ENCODE measurements around the gene EYA2.

Gene EYA2

GRCh38 chr20:47013606-47014005, 119.0 kb downstream of the EYA2 start:
- Mint-ChIP-seq H3K9me3 (no peaks in the 10 kb centered on the region), H3K4me3 (no peak overlapping the region), H3K4me1 (ENCODE audit: low read depth) (peaks cover 20% of the 10 kb centered on the region), H3K36me3 (ENCODE audit: low read depth) (no peaks in the 10 kb centered on the region), H3K27me3 (ENCODE audit: low read depth) (peaks cover 17% of the 10 kb centered on the region), H3K27ac (no peak overlapping the region)
- DNase-seq (ENCODE audit: low spot score) = no peak

DNA sequence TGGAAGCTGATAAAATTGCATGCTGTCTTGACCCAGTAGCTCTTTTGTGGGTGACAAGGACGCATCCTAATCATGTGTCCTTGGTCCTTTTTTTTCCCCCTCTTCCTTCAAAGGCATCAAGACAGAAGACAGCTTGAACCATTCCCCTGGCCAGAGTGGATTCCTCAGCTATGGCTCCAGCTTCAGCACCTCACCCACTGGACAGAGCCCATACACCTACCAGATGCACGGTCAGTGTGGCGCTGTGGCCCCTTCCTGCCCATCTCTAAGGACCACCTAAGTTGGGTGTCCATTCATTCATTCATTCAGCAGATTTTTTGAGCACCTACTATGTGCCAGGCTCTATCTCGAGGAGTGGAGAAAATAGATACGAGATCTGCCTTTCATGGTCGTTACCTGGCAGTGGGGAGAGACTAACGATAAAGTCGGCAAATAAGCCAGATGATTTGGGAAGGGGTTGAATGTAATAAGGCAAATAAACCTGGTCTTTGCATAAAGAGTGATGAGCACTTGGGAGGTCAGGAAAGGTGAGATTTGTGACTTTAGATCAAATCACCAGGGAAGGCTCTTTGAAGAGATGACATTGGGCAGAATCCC, 121.5 kb downstream of the EYA2 start:
- Mint-ChIP-seq H3K27ac (no peak overlapping the region), H3K4me3 (no peak overlapping the region)

GRCh38 chr20:47018381-47018780, 123.7 kb downstream of the EYA2 start:
- Mint-ChIP-seq H3K27ac (no peak overlapping the region), H3K9me3 (no peaks in the 10 kb centered on the region), H3K4me1 (ENCODE audit: low read depth) (peaks cover 5% of the 10 kb centered on the region), H3K36me3 (ENCODE audit: low read depth) (no peaks in the 10 kb centered on the region), H3K27me3 (ENCODE audit: low read depth) (peaks cover 9% of the 10 kb centered on the region), H3K4me3 (no peak overlapping the region)
- no peak for DNase-seq (ENCODE audit: low spot score)

More for the DNA sequence above, 121.5 kb downstream of the EYA2 start:
- H3K9me3 Mint-ChIP-seq = no peaks in the 10 kb centered on the region
- no peaks in the 10 kb centered on the region for H3K36me3 Mint-ChIP-seq (ENCODE audit: low read depth)
- peaks cover 20% of the 10 kb centered on the region for H3K4me1 Mint-ChIP-seq (ENCODE audit: low read depth)
- no peak for DNase-seq (ENCODE audit: low spot score)
- H3K27me3 Mint-ChIP-seq (ENCODE audit: low read depth) = peaks cover 17% of the 10 kb centered on the region

GRCh38 chr20:47019121-47019824, 124.6 kb downstream of the EYA2 start:
- H3K27me3 Mint-ChIP-seq (ENCODE audit: low read depth) = peaks cover 11% of the 10 kb centered on the region
- H3K36me3 Mint-ChIP-seq (ENCODE audit: low read depth) = no peaks in the 10 kb centered on the region
- no peak overlapping the region for H3K4me3 Mint-ChIP-seq
- H3K4me1 Mint-ChIP-seq (ENCODE audit: low read depth) = peaks cover 1% of the 10 kb centered on the region
- no peak overlapping the region for H3K27ac Mint-ChIP-seq
- H3K9me3 Mint-ChIP-seq = no peaks in the 10 kb centered on the region
- DNase-seq (ENCODE audit: low spot score) = no peak

- no peak for DNase-seq (ENCODE audit: low spot score)
- no peaks in the 10 kb centered on the region for H3K9me3 Mint-ChIP-seq
- no peak overlapping the region for H3K27ac Mint-ChIP-seq
- H3K36me3 Mint-ChIP-seq (ENCODE audit: low read depth) = no peaks in the 10 kb centered on the region
- H3K4me1 Mint-ChIP-seq (ENCODE audit: low read depth) = no peaks in the 10 kb centered on the region
- no peak overlapping the region for H3K4me3 Mint-ChIP-seq
- peaks cover 8% of the 10 kb centered on the region for H3K27me3 Mint-ChIP-seq (ENCODE audit: low read depth)
Observed at GRCh38 chr20:47020231-47020630, 125.6 kb downstream of the EYA2 start.

DNA sequence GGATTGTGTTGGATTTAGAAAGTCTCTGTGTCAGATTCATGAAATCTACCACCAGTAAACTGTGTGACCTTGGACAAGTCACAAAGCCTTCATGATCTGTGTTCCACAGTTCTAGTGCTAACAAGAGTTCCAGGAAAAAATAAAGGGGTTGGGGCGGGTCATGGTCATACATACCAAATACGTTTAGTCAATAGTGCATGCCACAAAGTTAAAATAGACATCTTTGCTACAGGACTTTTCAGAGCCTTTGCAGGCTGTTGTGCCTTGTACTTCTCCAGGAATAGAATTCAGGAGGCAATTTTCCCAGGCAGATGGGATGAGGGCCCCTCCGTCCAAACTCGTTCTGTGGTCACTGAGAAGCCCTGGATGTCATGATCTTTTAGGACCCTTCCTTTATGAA, 127.2 kb downstream of the EYA2 start:
- Mint-ChIP-seq H3K4me1 (ENCODE audit: low read depth) (no peaks in the 10 kb centered on the region), H3K27ac (no peak overlapping the region)

GRCh38 chr20:47024461-47024937, 129.9 kb downstream of the EYA2 start:
- no peaks in the 10 kb centered on the region for H3K4me1 Mint-ChIP-seq (ENCODE audit: low read depth)
- H3K9me3 Mint-ChIP-seq = peaks cover 4% of the 10 kb centered on the region
- peaks cover 7% of the 10 kb centered on the region for H3K27me3 Mint-ChIP-seq (ENCODE audit: low read depth)
- DNase-seq (ENCODE audit: low spot score) = no peak
- H3K36me3 Mint-ChIP-seq (ENCODE audit: low read depth) = no peaks in the 10 kb centered on the region
- no peak overlapping the region for H3K27ac Mint-ChIP-seq
- no peak overlapping the region for H3K4me3 Mint-ChIP-seq

More for the DNA sequence above, 127.2 kb downstream of the EYA2 start:
- H3K4me3 Mint-ChIP-seq = no peak overlapping the region
- no peaks in the 10 kb centered on the region for H3K36me3 Mint-ChIP-seq (ENCODE audit: low read depth)
- H3K9me3 Mint-ChIP-seq = no peaks in the 10 kb centered on the region
- peaks cover 7% of the 10 kb centered on the region for H3K27me3 Mint-ChIP-seq (ENCODE audit: low read depth)
- no peak for DNase-seq (ENCODE audit: low spot score)

DNA sequence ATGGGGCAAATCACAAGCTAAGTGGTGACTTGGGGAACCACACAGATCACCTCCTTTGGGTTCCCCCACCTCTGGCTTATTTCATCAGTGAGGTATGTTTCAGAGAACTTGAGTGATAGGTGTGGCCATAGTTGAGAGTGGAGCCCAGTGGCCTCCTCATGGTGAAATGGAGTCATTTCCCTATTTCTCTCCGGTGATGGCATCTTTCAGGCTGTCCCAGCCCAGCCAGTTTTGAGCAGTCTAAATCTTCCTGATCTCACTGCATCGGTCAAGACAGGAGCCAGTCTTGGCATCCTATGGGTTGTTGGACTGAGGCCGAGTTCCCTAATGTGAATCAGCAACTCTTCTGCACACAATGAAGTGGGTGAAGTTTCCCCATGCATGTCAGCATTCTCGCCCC, 132.4 kb downstream of the EYA2 start:
- no peaks in the 10 kb centered on the region for H3K36me3 Mint-ChIP-seq (ENCODE audit: low read depth)
- H3K9me3 Mint-ChIP-seq = peaks cover 4% of the 10 kb centered on the region
- no peak overlapping the region for H3K27ac Mint-ChIP-seq
- no peaks in the 10 kb centered on the region for H3K4me1 Mint-ChIP-seq (ENCODE audit: low read depth)
- peaks cover 10% of the 10 kb centered on the region for H3K27me3 Mint-ChIP-seq (ENCODE audit: low read depth)
- no peak overlapping the region for H3K4me3 Mint-ChIP-seq
- no peak for DNase-seq (ENCODE audit: low spot score)

DNA sequence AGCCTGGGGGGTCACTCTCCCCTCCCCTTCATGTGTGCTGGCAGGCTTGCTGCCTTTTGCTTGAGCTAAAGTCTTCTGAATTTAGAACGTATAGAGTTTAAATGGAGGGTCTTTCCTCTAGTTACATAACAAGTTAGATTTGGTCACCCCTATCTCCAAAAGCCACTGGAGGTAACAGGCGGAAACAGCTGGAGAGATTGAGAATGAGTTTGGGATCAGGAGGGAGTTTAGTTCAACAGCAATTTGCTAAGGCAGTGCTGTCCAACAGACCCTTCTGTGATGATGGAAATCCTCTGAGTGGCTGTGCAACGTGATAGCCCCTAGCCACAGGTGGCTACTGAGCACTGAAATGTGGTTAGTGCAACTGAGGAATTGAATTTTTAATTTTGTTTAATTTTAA, 132.8 kb downstream of the EYA2 start:
- peaks cover 13% of the 10 kb centered on the region for H3K27me3 Mint-ChIP-seq (ENCODE audit: low read depth)
- peaks cover 4% of the 10 kb centered on the region for H3K9me3 Mint-ChIP-seq
- H3K27ac Mint-ChIP-seq = no peak overlapping the region
- DNase-seq (ENCODE audit: low spot score) = no peak
- H3K36me3 Mint-ChIP-seq (ENCODE audit: low read depth) = no peaks in the 10 kb centered on the region
- no peak overlapping the region for H3K4me3 Mint-ChIP-seq
- H3K4me1 Mint-ChIP-seq (ENCODE audit: low read depth) = no peaks in the 10 kb centered on the region

DNA sequence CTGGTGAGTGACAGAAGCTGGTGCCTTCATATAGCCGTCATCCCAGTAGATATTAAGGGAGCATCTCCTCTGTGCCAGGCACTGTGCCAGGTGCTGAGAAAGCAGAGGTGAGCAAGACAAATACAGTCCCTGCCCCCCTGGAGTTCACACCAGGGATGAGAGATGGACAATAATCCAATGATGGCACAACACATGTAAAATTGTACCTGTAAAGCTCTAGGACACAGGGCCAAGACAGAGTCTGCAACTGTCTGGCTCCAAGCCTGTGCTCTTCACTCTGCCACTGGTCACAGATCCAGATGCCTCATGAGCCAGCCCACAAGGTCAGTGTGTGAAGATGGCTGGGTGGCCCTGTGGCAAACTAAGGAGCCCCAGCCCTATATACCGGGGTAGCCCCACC, 133.8 kb downstream of the EYA2 start:
- Mint-ChIP-seq H3K36me3 (ENCODE audit: low read depth) (no peaks in the 10 kb centered on the region), H3K4me1 (ENCODE audit: low read depth) (no peaks in the 10 kb centered on the region), H3K27ac (no peak overlapping the region), H3K9me3 (peaks cover 4% of the 10 kb centered on the region), H3K27me3 (ENCODE audit: low read depth) (peaks cover 13% of the 10 kb centered on the region), H3K4me3 (no peak overlapping the region)
- no peak for DNase-seq (ENCODE audit: low spot score)

DNA sequence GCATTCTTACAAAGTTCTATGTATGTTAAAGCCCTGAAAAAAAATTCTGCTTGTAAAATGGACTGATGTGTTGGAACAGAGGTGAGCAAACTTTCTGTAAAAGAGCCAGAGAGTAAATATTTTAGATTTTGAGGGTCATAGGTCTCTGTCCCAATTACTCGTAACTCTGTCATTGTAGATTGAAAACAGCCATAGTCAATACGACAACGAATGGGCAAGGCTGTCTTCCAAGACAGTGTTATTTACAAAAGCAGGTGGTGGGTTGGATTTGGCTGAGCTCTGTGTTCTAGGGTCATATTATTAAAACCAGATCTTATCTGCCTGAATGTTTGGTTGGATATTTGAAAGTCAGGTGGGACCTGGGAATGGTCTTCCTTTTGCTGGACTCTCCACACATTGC, 135.2 kb downstream of the EYA2 start:
- DNase-seq (ENCODE audit: low spot score) = no peak
- H3K4me1 Mint-ChIP-seq (ENCODE audit: low read depth) = no peaks in the 10 kb centered on the region
- no peak overlapping the region for H3K27ac Mint-ChIP-seq
- H3K4me3 Mint-ChIP-seq = no peak overlapping the region
- peaks cover 4% of the 10 kb centered on the region for H3K9me3 Mint-ChIP-seq
- H3K36me3 Mint-ChIP-seq (ENCODE audit: low read depth) = no peaks in the 10 kb centered on the region
- H3K27me3 Mint-ChIP-seq (ENCODE audit: low read depth) = peaks cover 13% of the 10 kb centered on the region

- Mint-ChIP-seq H3K27me3 (ENCODE audit: low read depth) (peaks cover 10% of the 10 kb centered on the region), H3K4me3 (no peak overlapping the region), H3K4me1 (ENCODE audit: low read depth) (no peaks in the 10 kb centered on the region), H3K36me3 (ENCODE audit: low read depth) (no peaks in the 10 kb centered on the region), H3K27ac (no peak overlapping the region), H3K9me3 (peaks cover 4% of the 10 kb centered on the region)
- DNase-seq (ENCODE audit: low spot score) = no peak
Observed at GRCh38 chr20:47030271-47030810, 135.7 kb downstream of the EYA2 start.

GRCh38 chr20:47031004-47031403, 136.4 kb downstream of the EYA2 start:
- Mint-ChIP-seq H3K27ac (no peak overlapping the region), H3K9me3 (peaks cover 4% of the 10 kb centered on the region), H3K4me1 (ENCODE audit: low read depth) (no peaks in the 10 kb centered on the region), H3K36me3 (ENCODE audit: low read depth) (no peaks in the 10 kb centered on the region), H3K4me3 (no peak overlapping the region), H3K27me3 (ENCODE audit: low read depth) (peaks cover 10% of the 10 kb centered on the region)
- DNase-seq (ENCODE audit: low spot score) = no peak

- H3K4me3 Mint-ChIP-seq = no peak overlapping the region
- no peak for DNase-seq (ENCODE audit: low spot score)
- no peaks in the 10 kb centered on the region for H3K36me3 Mint-ChIP-seq (ENCODE audit: low read depth)
- no peak overlapping the region for H3K27ac Mint-ChIP-seq
- H3K27me3 Mint-ChIP-seq (ENCODE audit: low read depth) = peaks cover 10% of the 10 kb centered on the region
- H3K4me1 Mint-ChIP-seq (ENCODE audit: low read depth) = no peaks in the 10 kb centered on the region
- peaks cover 4% of the 10 kb centered on the region for H3K9me3 Mint-ChIP-seq
Observed at GRCh38 chr20:47031821-47032220, 137.2 kb downstream of the EYA2 start.

Data from T-helper 2 cell treated with Interferon-gamma antibody and Interleukin-4, amounts not matched to agents 5 μg/mL and 100 μg/mL, for 36 hours (primary cell).